ENCODE data around the gene TEKT3.

Gene TEKT3

DNA sequence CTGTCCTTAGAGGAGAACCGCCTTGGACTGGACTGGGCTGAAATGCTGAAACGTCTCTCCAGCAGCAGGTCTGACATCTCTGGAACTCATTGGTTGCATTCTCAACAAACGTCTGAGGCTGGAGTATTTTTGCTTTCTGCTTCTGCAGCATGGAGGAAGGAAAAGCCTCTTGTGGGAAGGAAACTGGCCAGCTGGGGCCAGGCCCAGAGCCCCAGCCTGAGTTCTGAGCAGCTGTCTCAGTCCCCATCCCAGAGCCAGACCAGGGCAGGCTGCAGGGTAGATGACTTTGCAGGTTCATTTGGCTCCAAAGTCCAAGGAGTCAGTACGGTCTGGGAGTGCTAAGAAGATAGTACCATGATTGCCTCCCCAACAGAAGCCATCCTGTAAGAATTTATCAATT lies 18.3 kb downstream of the TEKT3 start:
- H3K79me2 ChIP-seq (ENCODE audit: control insufficient read depth, insufficient read depth, low read length, unreplicated experiment), result no peaks in the 10 kb centered on the region

DNA sequence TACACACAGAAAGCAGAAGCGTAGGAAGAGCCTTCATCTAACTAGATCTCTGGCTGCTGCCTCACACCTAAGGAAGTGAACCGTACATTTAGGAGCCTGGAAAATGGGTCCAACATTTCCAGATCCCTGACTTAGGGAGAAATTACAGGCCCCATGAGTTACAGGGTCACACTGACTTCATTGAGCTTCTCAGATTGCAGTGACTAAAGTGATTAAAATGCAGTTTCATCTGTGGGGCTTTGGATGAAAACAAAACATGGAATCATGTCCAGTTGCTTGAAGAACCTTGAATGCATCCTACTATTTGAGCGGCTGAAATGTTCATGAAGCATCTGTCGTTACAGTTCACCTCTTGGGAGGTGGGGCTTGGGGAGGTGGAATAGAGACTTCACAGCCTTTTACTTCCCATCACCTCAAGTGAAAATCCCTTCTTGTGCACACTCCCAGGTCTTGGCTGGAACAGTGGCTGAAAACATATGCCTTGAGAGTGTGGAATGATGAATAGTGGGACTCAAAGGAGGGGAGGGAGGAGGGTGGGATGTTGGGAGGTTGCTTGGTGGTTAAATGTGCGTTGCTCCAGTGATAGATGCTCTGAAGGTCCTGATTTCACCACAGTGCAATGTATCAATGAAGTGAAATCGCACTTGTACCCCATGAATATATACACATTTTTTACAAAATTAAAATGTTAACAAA lies 19.7 kb downstream of the TEKT3 start:
- no peak overlapping the region for H3K27ac ChIP-seq (ENCODE audit: low read depth, low read length)
- no peak overlapping the region for H3K4me3 ChIP-seq (ENCODE audit: low read depth, low read length)
- H2AFZ ChIP-seq (ENCODE audit: low read length, unreplicated experiment), result no peak overlapping the region
- no peaks in the 10 kb centered on the region for H3K4me1 ChIP-seq (ENCODE audit: control insufficient read depth, insufficient read depth, low read length, unreplicated experiment)
- no peaks in the 10 kb centered on the region for H3K79me2 ChIP-seq (ENCODE audit: control insufficient read depth, insufficient read depth, low read length, unreplicated experiment)
- peaks cover 33% of the 10 kb centered on the region for H3K27me3 ChIP-seq (ENCODE audit: insufficient read depth, low read length)
- H3K36me3 ChIP-seq (ENCODE audit: insufficient read depth, low read length), result no peaks in the 10 kb centered on the region

More for the DNA sequence above, 18.3 kb downstream of the TEKT3 start:
- no peaks in the 10 kb centered on the region for H3K4me1 ChIP-seq (ENCODE audit: control insufficient read depth, insufficient read depth, low read length, unreplicated experiment)
- H3K4me3 ChIP-seq (ENCODE audit: low read depth, low read length), result no peak overlapping the region
- no peaks in the 10 kb centered on the region for H3K36me3 ChIP-seq (ENCODE audit: insufficient read depth, low read length)
- H2AFZ ChIP-seq (ENCODE audit: low read length, unreplicated experiment), result no peak overlapping the region
- H3K27ac ChIP-seq (ENCODE audit: low read depth, low read length), result no peak overlapping the region
- H3K27me3 ChIP-seq (ENCODE audit: insufficient read depth, low read length), result peaks cover 36% of the 10 kb centered on the region

GRCh38 chr17:15319452-15320010 lies 21.9 kb downstream of the TEKT3 start:
- H2AFZ ChIP-seq (ENCODE audit: low read length, unreplicated experiment), result no peak overlapping the region
- no peak overlapping the region for H3K4me3 ChIP-seq (ENCODE audit: low read depth, low read length)
- H3K27ac ChIP-seq (ENCODE audit: low read depth, low read length), result no peak overlapping the region
- no peaks in the 10 kb centered on the region for H3K36me3 ChIP-seq (ENCODE audit: insufficient read depth, low read length)
- H3K79me2 ChIP-seq (ENCODE audit: control insufficient read depth, insufficient read depth, low read length, unreplicated experiment), result no peaks in the 10 kb centered on the region
- peaks cover 17% of the 10 kb centered on the region; the same call in 1 of the 2 replicates for H3K27me3 ChIP-seq (ENCODE audit: insufficient read depth, low read length)
- H3K4me1 ChIP-seq (ENCODE audit: control insufficient read depth, insufficient read depth, low read length, unreplicated experiment), result no peaks in the 10 kb centered on the region

DNA sequence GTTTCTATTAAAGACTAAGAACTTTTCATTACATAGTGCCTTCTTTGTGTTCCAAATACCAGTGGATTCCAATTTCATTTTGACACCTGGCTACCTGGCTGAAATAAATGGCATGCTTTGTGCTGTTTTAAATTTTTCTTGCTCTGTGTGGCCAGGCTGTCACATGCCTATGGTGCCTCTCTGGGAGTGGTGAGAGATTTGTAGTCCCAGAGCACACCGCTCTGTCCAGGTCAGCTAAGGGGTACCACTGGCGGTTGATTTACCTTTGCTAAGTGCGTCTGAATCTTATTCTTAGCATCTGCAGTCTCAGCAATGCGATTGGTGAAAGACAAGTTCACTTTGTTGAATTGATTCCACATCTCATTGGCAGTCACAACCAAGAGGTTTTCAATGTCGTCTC lies 29.4 kb downstream of the TEKT3 start:
- Histone ChIP-seq H3K36me3 (ENCODE audit: insufficient read depth, low read length) (no peaks in the 10 kb centered on the region), H3K4me1 (ENCODE audit: control insufficient read depth, insufficient read depth, low read length, unreplicated experiment) (peaks cover 1% of the 10 kb centered on the region), H3K27me3 (ENCODE audit: insufficient read depth, low read length) (peaks cover 11% of the 10 kb centered on the region; the same call in 1 of the 2 replicates), H3K4me3 (ENCODE audit: low read depth, low read length) (no peak overlapping the region), H3K79me2 (ENCODE audit: control insufficient read depth, insufficient read depth, low read length, unreplicated experiment) (no peaks in the 10 kb centered on the region), H2AFZ (ENCODE audit: low read length, unreplicated experiment) (no peak overlapping the region), H3K27ac (ENCODE audit: low read depth, low read length) (no peak overlapping the region)

GRCh38 chr17:15309793-15310192 lies 31.6 kb downstream of the TEKT3 start:
- Histone ChIP-seq H3K36me3 (ENCODE audit: insufficient read depth, low read length) (no peaks in the 10 kb centered on the region), H3K27ac (ENCODE audit: low read depth, low read length) (no peak overlapping the region), H3K79me2 (ENCODE audit: control insufficient read depth, insufficient read depth, low read length, unreplicated experiment) (no peaks in the 10 kb centered on the region), H3K4me3 (ENCODE audit: low read depth, low read length) (no peak overlapping the region), H3K4me1 (ENCODE audit: control insufficient read depth, insufficient read depth, low read length, unreplicated experiment) (peaks cover 12% of the 10 kb centered on the region), H3K27me3 (ENCODE audit: insufficient read depth, low read length) (0 out of 2 replicates have a peak, but pooled peaks cover 6% of the 10 kb centered on the region), H2AFZ (ENCODE audit: low read length, unreplicated experiment) (no peak overlapping the region)

DNA sequence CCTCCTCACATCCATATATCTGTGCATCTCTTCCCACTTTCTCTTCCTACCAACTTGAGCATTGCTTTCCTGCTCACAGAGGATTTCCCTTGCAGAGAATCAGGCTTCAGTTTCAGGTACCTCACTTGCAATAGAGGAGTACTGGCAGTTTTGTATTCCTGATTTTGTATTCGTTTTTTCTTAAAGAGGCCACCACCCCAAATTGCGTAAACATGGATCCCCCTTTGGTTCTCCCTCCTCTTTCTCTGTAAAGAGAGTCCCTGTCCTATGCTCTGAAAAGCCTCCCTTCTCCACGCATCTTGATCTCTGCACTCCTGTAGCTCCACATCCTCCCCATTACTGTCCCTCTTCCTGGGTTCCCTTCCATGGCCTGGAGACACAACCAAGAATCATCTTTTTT lies 32.2 kb downstream of the TEKT3 start:
- 0 out of 2 replicates have a peak, but pooled peaks cover 3% of the 10 kb centered on the region for H3K27me3 ChIP-seq (ENCODE audit: insufficient read depth, low read length)
- no peaks in the 10 kb centered on the region for H3K79me2 ChIP-seq (ENCODE audit: control insufficient read depth, insufficient read depth, low read length, unreplicated experiment)
- peaks cover 12% of the 10 kb centered on the region for H3K4me1 ChIP-seq (ENCODE audit: control insufficient read depth, insufficient read depth, low read length, unreplicated experiment)

GRCh38 chr17:15308758-15309157 lies 32.6 kb downstream of the TEKT3 start:
- Histone ChIP-seq H3K4me1 (ENCODE audit: control insufficient read depth, insufficient read depth, low read length, unreplicated experiment) (peaks cover 12% of the 10 kb centered on the region), H3K27me3 (ENCODE audit: insufficient read depth, low read length) (0 out of 2 replicates have a peak, but pooled peaks cover 3% of the 10 kb centered on the region), H3K27ac (ENCODE audit: low read depth, low read length) (no peak overlapping the region), H3K4me3 (ENCODE audit: low read depth, low read length) (no peak overlapping the region), H3K36me3 (ENCODE audit: insufficient read depth, low read length) (no peaks in the 10 kb centered on the region), H3K79me2 (ENCODE audit: control insufficient read depth, insufficient read depth, low read length, unreplicated experiment) (no peaks in the 10 kb centered on the region), H2AFZ (ENCODE audit: low read length, unreplicated experiment) (no peak overlapping the region)

More for the DNA sequence above, 32.2 kb downstream of the TEKT3 start:
- Histone ChIP-seq H2AFZ (ENCODE audit: low read length, unreplicated experiment) (no peak overlapping the region), H3K36me3 (ENCODE audit: insufficient read depth, low read length) (no peaks in the 10 kb centered on the region), H3K27ac (ENCODE audit: low read depth, low read length) (no peak overlapping the region), H3K4me3 (ENCODE audit: low read depth, low read length) (no peak overlapping the region)

GRCh38 chr17:15307710-15308111 lies 33.7 kb downstream of the TEKT3 start:
- no peak overlapping the region for H3K4me3 ChIP-seq (ENCODE audit: low read depth, low read length)
- H3K36me3 ChIP-seq (ENCODE audit: insufficient read depth, low read length), result no peaks in the 10 kb centered on the region
- no peaks in the 10 kb centered on the region for H3K27me3 ChIP-seq (ENCODE audit: insufficient read depth, low read length)
- H3K27ac ChIP-seq (ENCODE audit: low read depth, low read length), result no peak overlapping the region
- no peaks in the 10 kb centered on the region for H3K79me2 ChIP-seq (ENCODE audit: control insufficient read depth, insufficient read depth, low read length, unreplicated experiment)
- H2AFZ ChIP-seq (ENCODE audit: low read length, unreplicated experiment), result no peak overlapping the region
- peaks cover 12% of the 10 kb centered on the region for H3K4me1 ChIP-seq (ENCODE audit: control insufficient read depth, insufficient read depth, low read length, unreplicated experiment)

- H3K27me3 ChIP-seq (ENCODE audit: insufficient read depth, low read length), result no peaks in the 10 kb centered on the region
- H3K36me3 ChIP-seq (ENCODE audit: insufficient read depth, low read length), result no peaks in the 10 kb centered on the region
These were observed 37.5 kb downstream of the TEKT3 start for GRCh38 chr17:15303851-15304250.

DNA sequence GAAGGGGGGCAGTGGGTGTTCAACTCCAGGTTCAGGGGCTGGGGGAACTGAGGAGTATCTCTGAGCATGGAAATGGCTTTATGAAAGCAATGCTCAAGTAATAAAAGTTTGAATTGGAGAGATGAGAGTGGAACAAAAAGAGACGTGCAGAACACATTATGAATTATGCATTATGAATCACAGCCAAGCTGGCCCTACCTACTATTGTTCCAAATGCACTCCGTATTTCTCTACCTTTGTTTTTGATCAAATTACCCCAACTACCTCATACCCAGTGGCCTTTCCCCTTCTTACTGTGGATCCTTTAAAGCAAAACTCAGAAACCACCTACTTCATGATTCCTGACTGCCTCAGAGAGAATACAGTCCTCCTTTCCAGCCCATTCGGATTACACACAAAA lies 38.1 kb downstream of the TEKT3 start:
- Histone ChIP-seq H3K4me1 (ENCODE audit: control insufficient read depth, insufficient read depth, low read length, unreplicated experiment) (peaks cover 15% of the 10 kb centered on the region), H3K27me3 (ENCODE audit: insufficient read depth, low read length) (no peaks in the 10 kb centered on the region), H3K27ac (ENCODE audit: low read depth, low read length) (no peak overlapping the region), H3K36me3 (ENCODE audit: insufficient read depth, low read length) (no peaks in the 10 kb centered on the region), H3K4me3 (ENCODE audit: low read depth, low read length) (no peak overlapping the region), H3K79me2 (ENCODE audit: control insufficient read depth, insufficient read depth, low read length, unreplicated experiment) (no peaks in the 10 kb centered on the region), H2AFZ (ENCODE audit: low read length, unreplicated experiment) (peak overlapping the region; percentile 61)

More at GRCh38 chr17:15303851-15304250, 37.5 kb downstream of the TEKT3 start:
- Histone ChIP-seq H3K27ac (ENCODE audit: low read depth, low read length) (no peak overlapping the region), H3K79me2 (ENCODE audit: control insufficient read depth, insufficient read depth, low read length, unreplicated experiment) (no peaks in the 10 kb centered on the region), H2AFZ (ENCODE audit: low read length, unreplicated experiment) (no peak overlapping the region), H3K4me1 (ENCODE audit: control insufficient read depth, insufficient read depth, low read length, unreplicated experiment) (peaks cover 12% of the 10 kb centered on the region), H3K4me3 (ENCODE audit: low read depth, low read length) (no peak overlapping the region)

- no peaks in the 10 kb centered on the region for H3K79me2 ChIP-seq (ENCODE audit: control insufficient read depth, insufficient read depth, low read length, unreplicated experiment)
- H3K27ac ChIP-seq (ENCODE audit: low read depth, low read length), result no peak overlapping the region
- H3K36me3 ChIP-seq (ENCODE audit: insufficient read depth, low read length), result no peaks in the 10 kb centered on the region
- H3K4me3 ChIP-seq (ENCODE audit: low read depth, low read length), result no peak overlapping the region
- H3K4me1 ChIP-seq (ENCODE audit: control insufficient read depth, insufficient read depth, low read length, unreplicated experiment), result peaks cover 16% of the 10 kb centered on the region
- no peak overlapping the region for H2AFZ ChIP-seq (ENCODE audit: low read length, unreplicated experiment)
- H3K27me3 ChIP-seq (ENCODE audit: insufficient read depth, low read length), result no peaks in the 10 kb centered on the region
These were observed 39.6 kb downstream of the TEKT3 start for GRCh38 chr17:15301845-15302244.

Data from ACC112 (cell line).